Erythroblast (primary cell): Measurements from ENCODE around the gene MMEL1.

ENCODE experiments used
- GATA1 ChIP-seq: IDR thresholded peaks from 2 replicates; pipeline ENCODE4 v1.6.1; 2011; ENCODE audit warnings: low read depth, mild to moderate bottlenecking, control low read depth, low read length, moderate library complexity
- POLR2A ChIP-seq: IDR thresholded peaks from 2 replicates; pipeline ENCODE4 v1.6.1; 2011; ENCODE audit warnings: mild to moderate bottlenecking, low read length

DNA sequence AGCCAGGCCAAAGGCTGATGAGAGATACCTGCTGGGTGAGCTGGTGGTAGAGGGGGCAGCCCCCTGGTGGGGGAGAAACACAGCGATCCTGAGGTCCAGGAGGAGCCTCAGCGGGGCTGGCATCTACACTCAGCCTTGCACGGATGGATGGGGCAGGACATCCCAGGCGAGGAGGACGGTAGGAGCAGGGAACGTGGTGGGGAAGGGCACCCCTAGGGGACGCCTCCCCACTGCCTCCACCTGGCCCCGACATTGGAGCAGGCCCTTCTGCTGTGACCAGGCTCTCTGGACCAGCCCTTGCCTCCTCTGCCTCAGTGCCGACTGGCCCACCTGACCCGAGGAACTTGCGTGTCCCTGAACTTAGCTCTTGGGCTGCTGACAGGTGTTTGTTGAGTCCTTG, 6.4 kb upstream of the MMEL1 start:
- TF ChIP-seq POLR2A: no peak
- no peak for TF ChIP-seq GATA1
